Thyroid gland (tissue), 4 donors: ENCODE data around the gene MIER2.

Experiments used
- CTCF ChIP-seq, 6 experiments: fragments of 200-600 bp in 3 of 6; fragments of 450-650 bp in 3 of 6; sonication (generic) in 3 of 6; IDR thresholded peaks; one replicate each; pipeline ENCODE4 v1.5.1; 2016 to 2019; ENCODE audit warnings: antibody characterized with exemption in 6 of 6, mild to moderate bottlenecking in 2 of 6, inconsistent platforms in 1 of 6, moderate library complexity in 1 of 6
- POLR2A ChIP-seq, 2 donors: fragments of 450-650 bp; IDR thresholded peaks; one replicate each; pipeline ENCODE4 v1.6.1; 2017; ENCODE audit warnings: antibody characterized with exemption in 2 of 2, mild to moderate bottlenecking in 2 of 2, moderate library complexity in 1 of 2

DNA sequence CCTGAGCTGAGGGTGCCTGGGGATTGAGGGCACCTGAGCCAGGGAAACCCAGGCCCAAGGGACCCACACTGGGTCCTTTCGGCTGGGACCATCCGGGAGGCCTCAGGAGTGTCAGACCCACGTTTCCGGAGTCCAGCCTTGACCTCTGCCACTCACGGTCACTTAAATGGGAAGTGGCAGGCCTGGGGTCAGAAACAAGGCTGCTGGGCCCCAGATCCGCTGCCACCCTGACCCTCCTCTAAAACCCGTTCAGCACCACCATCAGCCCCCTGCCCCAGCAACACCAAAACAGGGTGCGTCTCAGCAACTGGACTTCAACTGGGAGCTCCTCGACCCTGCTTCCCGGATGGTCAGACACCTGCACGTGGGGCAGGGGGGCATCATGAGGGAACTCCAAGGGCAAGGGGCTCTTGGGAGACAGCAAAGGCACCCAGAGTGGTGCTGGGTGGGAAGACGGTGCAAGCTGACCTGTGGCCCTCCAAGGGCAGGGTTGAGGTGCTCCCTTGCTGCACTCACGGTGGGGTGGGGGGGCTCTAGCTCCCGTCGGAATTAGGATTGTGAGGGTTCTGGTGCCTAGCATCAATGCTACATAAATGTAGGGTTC is 52.2 kb downstream of the MIER2 start:
- no peak for TF ChIP-seq CTCF (IDR thresholded peaks at IDR 0.05)
- no peak for TF ChIP-seq POLR2A (IDR thresholded peaks at IDR 0.05)
